Caco-2 (cell line): ENCODE measurements around the gene PNKD. TPM values are rescaled to one million over a fixed set of nuclear protein-coding genes. Genes with fewer than 3 reads are reported as not detected.

ENCODE experiments used
- BruUV-seq: library from RNA; stranded (reverse); fragments of 400-500 nt; replicated peaks from 2 replicates; lab custom pipeline; 2021; lab: Mats Ljungman, UMichigan
- CTCF ChIA-PET: fragments of 300-600 bp; sonication (Branson Sonifier 250); formaldehyde crosslinking; loops from one replicate; lab custom pipeline; 2022; ENCODE audit warnings: antibody characterized with exemption; lab: Charles Lee
- POLR2A ChIA-PET: fragments of 300-600 bp; sonication (Branson Sonifier 250); formaldehyde crosslinking; loops from one replicate; lab custom pipeline; 2022; ENCODE audit warnings: antibody characterized with exemption; lab: Charles Lee
- DNase-seq, 2 experiments: peaks; one replicate each; pipeline versions ENCODE4 v3.0.0 to v3.0.0-alpha.2; 2020 to 2022
- H3K27me3 ChIP-seq: replicated peaks from 2 replicates; pipeline ENCODE4 v1.6.0; 2011; ENCODE audit warnings: low read length; ENCODE audit not compliant: control insufficient read depth, insufficient read depth
- H3K36me3 ChIP-seq: 2 replicates; pipeline ENCODE4 v1.5.1; 2011; ENCODE audit warnings: low read length; ENCODE audit not compliant: control insufficient read depth, insufficient read depth
- H3K4me1 ChIP-seq: fragments of 250-450 bp; sonication (Bioruptor Pico); 2 replicates; pipeline ENCODE4 v1.5.1; 2020; ENCODE audit warnings: mild to moderate bottlenecking
- H3K4me3 ChIP-seq: 2 replicates; pipeline ENCODE4 v1.5.1; 2011; ENCODE audit warnings: low read depth, mild to moderate bottlenecking, control low read depth, low read length
- H3K9me3 ChIP-seq: fragments of 250-450 bp; sonication (Bioruptor Pico); 2 replicates; pipeline ENCODE4 v1.5.1; 2020; ENCODE audit warnings: mild to moderate bottlenecking, moderate library complexity
- H3K27ac Mint-ChIP-seq: one replicate; pipeline ENCODE4 v1.8.0; 2022; ENCODE audit warnings: mixed read lengths; ENCODE audit not compliant: unreplicated experiment
- H3K27me3 Mint-ChIP-seq: one replicate; pipeline ENCODE4 v1.8.0; 2022; ENCODE audit warnings: mixed read lengths; ENCODE audit not compliant: insufficient read depth, unreplicated experiment
- H3K36me3 Mint-ChIP-seq: one replicate; pipeline ENCODE4 v1.8.0; 2022; ENCODE audit warnings: mild to moderate bottlenecking, mixed read lengths; ENCODE audit not compliant: insufficient read depth, unreplicated experiment
- H3K4me1 Mint-ChIP-seq: one replicate; pipeline ENCODE4 v1.8.0; 2022; ENCODE audit warnings: low read depth, mixed read lengths; ENCODE audit not compliant: unreplicated experiment
- H3K4me3 Mint-ChIP-seq: one replicate; pipeline ENCODE4 v1.8.0; 2022; ENCODE audit warnings: mild to moderate bottlenecking, moderate library complexity, mixed read lengths; ENCODE audit not compliant: unreplicated experiment
- H3K9me3 Mint-ChIP-seq: one replicate; pipeline ENCODE4 v1.8.0; 2022; ENCODE audit warnings: mixed read lengths; ENCODE audit not compliant: unreplicated experiment
- CTCF ChIP-seq, 2 experiments: fragments of 200-600 bp in 1 of 2; IDR thresholded peaks; 1 replicate in 1 of 2; 2 replicates in 1 of 2; pipeline versions ENCODE4 v1.5.1 to v1.8.0; 2011 to 2022; ENCODE audit warnings: antibody characterized with exemption in 1 of 2, control low read depth in 1 of 2, inconsistent platforms in 1 of 2, low read depth in 1 of 2, low read length in 1 of 2, mild to moderate bottlenecking in 1 of 2, moderate library complexity in 1 of 2; ENCODE audit not compliant: insufficient read depth in 1 of 2, severe bottlenecking in 1 of 2, unreplicated experiment in 1 of 2
- intact Hi-C: fragments of 100-400 bp; cut with micrococcal nuclease; formaldehyde crosslinking; loops from one replicate; pipeline ENCODE4 v1.10.0; 2022; ENCODE audit not compliant: unreplicated experiment
- total RNA-seq: library from RNA; stranded (reverse); gene quantifications from 2 replicates; pipeline ENCODE4 v1.2.3, GENCODE V29; 2022

The PNKD gene
- total RNA-seq, 1 experiment from 2014 or later: 39.2 TPM

GRCh38 chr2:218296200-218296599 lies 25.9 kb downstream of the PNKD start:
- H3K36me3 ChIP-seq: no peaks in the 10 kb centered on the region
- H3K4me3 ChIP-seq: no peak overlapping the region
- no TSS peak for BruUV-seq
- H3K9me3 ChIP-seq: no peaks in the 10 kb centered on the region
- TF ChIP-seq CTCF (IDR thresholded peaks at IDR 0.05; ENCODE audit: insufficient read depth in 1 of 2, low read depth in 1 of 2, low read length in 1 of 2, severe bottlenecking in 1 of 2, unreplicated experiment in 1 of 2): no peak
- Mint-ChIP-seq H3K4me3 (peak overlapping the region; percentile 16), H3K4me1 (peaks cover 35% of the 10 kb centered on the region), H3K9me3 (no peaks in the 10 kb centered on the region), H3K27me3 (no peaks in the 10 kb centered on the region), H3K27ac (peak overlapping the region; percentile 100), H3K36me3 (peaks cover 17% of the 10 kb centered on the region)
- POLR2A ChIA-PET: interaction anchor here (4.3 kb wide), 1 partner anchor 100 kb away, joined by 37 read pairs; no protein-coding TSS in a partner anchor
- no peak for DNase-seq
- peaks cover 51% of the 10 kb centered on the region for H3K4me1 ChIP-seq
- intact Hi-C loops: loop anchor here (10.0 kb wide), 1 partner anchor 269 kb away; the partner anchor contains the start of genes CNOT9 and USP37
- CTCF ChIA-PET: interaction anchor here (0.6 to 11.4 kb wide), 6 partner anchors 9 to 1092 kb away, joined by 4 to 121 read pairs (median 6); partner anchors contain the start of genes AAMP and PNKD
- H3K27me3 ChIP-seq: no peaks in the 10 kb centered on the region

- ChIA-PET POLR2A (interaction anchor here (4.3 kb wide), 1 partner anchor 100 kb away, joined by 37 read pairs; no protein-coding TSS in a partner anchor), CTCF (interaction anchor here (3.0 to 11.4 kb wide), 2 partner anchors 24 to 99 kb away, joined by 13 to 121 read pairs; partner anchors contain the start of genes AAMP and PNKD)
- intact Hi-C loops: loop anchor here (10.0 kb wide), 1 partner anchor 268 kb away; the partner anchor contains the start of genes CNOT9 and USP37
- no peaks in the 10 kb centered on the region for H3K9me3 Mint-ChIP-seq
- Histone ChIP-seq H3K9me3 (no peaks in the 10 kb centered on the region), H3K4me3 (no peak overlapping the region), H3K27me3 (no peaks in the 10 kb centered on the region), H3K36me3 (no peaks in the 10 kb centered on the region), H3K4me1 (peaks cover 50% of the 10 kb centered on the region)
- DNase-seq: no peak
- H3K27me3 Mint-ChIP-seq: no peaks in the 10 kb centered on the region
- H3K36me3 Mint-ChIP-seq: peaks cover 22% of the 10 kb centered on the region
- TF ChIP-seq CTCF (IDR thresholded peaks at IDR 0.05; ENCODE audit: insufficient read depth in 1 of 2, low read depth in 1 of 2, low read length in 1 of 2, severe bottlenecking in 1 of 2, unreplicated experiment in 1 of 2): no peak
- H3K4me1 Mint-ChIP-seq: peaks cover 40% of the 10 kb centered on the region
- no peak overlapping the region for H3K4me3 Mint-ChIP-seq
- H3K27ac Mint-ChIP-seq: peak overlapping the region; percentile 100
- no TSS peak for BruUV-seq
Observed at GRCh38 chr2:218296847-218297246, 26.5 kb downstream of the PNKD start.

GRCh38 chr2:218298314-218298875 lies 28.1 kb downstream of the PNKD start:
- peaks cover 41% of the 10 kb centered on the region for H3K4me1 ChIP-seq
- CTCF ChIA-PET: interaction anchor here (1.0 kb wide), 1 partner anchor 14 kb away, joined by 3 read pairs; no protein-coding TSS in a partner anchor
- POLR2A ChIA-PET: no interaction called here
- Mint-ChIP-seq H3K4me3 (no peak overlapping the region), H3K4me1 (peaks cover 40% of the 10 kb centered on the region), H3K27me3 (no peaks in the 10 kb centered on the region), H3K9me3 (no peaks in the 10 kb centered on the region), H3K27ac (no peak overlapping the region), H3K36me3 (peaks cover 22% of the 10 kb centered on the region)
- H3K9me3 ChIP-seq: no peaks in the 10 kb centered on the region
- no TSS peak for BruUV-seq
- no peaks in the 10 kb centered on the region for H3K36me3 ChIP-seq
- intact Hi-C loops: loop anchor here (10.0 kb wide), 1 partner anchor 266 kb away; the partner anchor contains the start of genes CNOT9 and USP37
- H3K27me3 ChIP-seq: no peaks in the 10 kb centered on the region
- TF ChIP-seq CTCF (IDR thresholded peaks at IDR 0.05; ENCODE audit: insufficient read depth in 1 of 2, low read depth in 1 of 2, low read length in 1 of 2, severe bottlenecking in 1 of 2, unreplicated experiment in 1 of 2): no peak
- no peak overlapping the region for H3K4me3 ChIP-seq
- DNase-seq: no peak
